NOMO-1 (cell line): ENCODE data around the gene PTPRQ.
"Not testable (repeated sequence)": the region's sequence is repeated elsewhere in the genome, so short reads cannot be mapped to it uniquely, and the experiment has no call there.

Source experiments
- DNase-seq, 2 experiments: peaks; one replicate each; lab custom pipeline; 2025; ENCODE audit not compliant: unreplicated experiment in 2 of 2; lab: John Stamatoyannopoulos, UW

Gene PTPRQ

DNA sequence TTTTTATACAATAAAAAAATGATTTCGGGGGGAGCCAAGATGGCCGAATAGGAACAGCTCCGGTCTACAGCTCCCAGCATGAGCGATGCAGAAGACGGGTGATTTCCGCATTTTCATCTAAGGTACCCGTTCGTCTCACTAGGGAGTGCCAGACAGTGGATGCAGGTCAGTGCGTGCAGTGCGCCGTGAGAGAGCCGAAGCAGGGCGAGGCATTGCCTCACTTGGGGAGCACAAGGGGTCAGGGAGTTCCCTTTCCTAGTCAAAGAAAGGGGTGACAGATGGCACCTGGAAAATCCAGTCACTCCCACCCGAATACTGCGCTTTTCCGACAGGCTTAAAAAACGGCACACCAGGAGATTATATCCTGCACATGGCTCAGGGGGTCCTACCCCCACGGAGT lies 17.8 kb downstream of the PTPRQ start:
- not testable (repeated sequence) for DNase-seq

DNA sequence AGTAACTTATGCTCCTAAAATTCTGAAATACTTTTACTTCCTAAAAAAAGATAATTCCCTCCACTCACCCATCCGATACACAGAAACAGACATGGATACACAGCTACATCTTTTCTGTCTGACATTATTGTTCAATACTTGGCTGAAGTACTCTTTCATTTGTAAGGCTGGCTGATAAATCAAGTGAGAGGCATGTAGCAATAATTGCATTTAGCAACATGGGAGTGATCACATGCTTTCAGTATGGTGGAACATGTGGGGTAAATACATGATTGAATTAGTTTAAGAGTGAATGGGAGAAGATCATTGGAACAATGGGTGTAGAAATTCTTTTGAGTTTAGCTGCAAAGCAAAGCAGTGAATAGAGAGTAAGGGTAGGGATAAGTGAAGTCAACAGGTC lies 25.6 kb downstream of the PTPRQ start:
- no peak for DNase-seq

DNA sequence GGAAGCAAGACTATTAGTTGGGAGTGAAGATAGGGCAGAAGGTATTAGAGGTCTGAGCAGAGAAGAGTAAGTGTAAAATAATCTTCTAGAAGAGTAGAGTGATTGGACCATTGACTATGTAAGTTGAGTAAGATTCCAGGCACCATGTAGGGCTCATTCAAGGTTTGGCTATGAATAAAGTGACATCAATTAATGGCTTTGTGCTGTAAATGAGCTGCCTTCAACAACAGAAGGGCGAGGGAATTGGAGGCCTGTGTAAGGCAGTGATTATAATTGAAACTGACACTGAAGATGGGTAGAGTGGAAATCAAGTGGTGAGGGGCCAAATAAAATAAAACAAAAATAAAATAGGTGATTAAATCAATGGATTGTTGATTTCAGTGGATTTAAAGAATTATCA lies 26.4 kb downstream of the PTPRQ start:
- DNase-seq = no peak

- no peak for DNase-seq
Observed at GRCh38 chr12:80472236-80472635, 28.2 kb downstream of the PTPRQ start.

DNA sequence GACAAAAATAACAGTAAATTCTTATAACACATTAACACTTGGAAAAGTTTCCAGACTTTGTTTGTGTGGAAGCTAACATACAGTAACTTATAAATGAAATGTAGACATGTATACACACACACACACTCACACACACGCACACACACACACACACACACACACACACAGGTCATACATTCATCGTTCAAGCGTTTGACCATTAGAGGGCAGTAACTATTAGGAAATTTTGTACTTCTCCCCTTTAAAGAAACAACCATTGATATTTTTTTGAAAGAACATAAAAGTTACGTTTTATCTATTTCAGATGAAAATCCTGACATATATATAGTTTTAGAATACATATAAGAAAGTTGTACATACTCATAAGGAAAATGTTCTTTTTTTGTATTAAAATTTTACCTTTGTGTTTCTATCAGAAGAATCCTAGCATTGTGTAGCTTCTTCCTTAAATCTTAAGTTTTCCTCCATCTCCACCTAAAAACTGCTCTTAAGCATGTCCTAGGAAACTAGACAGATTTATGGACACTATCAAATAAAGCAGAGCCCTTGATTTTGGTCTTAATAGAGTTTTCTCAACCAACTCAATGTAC lies 29.0 kb downstream of the PTPRQ start:
- peak; percentile 19 to 67 for DNase-seq

DNA sequence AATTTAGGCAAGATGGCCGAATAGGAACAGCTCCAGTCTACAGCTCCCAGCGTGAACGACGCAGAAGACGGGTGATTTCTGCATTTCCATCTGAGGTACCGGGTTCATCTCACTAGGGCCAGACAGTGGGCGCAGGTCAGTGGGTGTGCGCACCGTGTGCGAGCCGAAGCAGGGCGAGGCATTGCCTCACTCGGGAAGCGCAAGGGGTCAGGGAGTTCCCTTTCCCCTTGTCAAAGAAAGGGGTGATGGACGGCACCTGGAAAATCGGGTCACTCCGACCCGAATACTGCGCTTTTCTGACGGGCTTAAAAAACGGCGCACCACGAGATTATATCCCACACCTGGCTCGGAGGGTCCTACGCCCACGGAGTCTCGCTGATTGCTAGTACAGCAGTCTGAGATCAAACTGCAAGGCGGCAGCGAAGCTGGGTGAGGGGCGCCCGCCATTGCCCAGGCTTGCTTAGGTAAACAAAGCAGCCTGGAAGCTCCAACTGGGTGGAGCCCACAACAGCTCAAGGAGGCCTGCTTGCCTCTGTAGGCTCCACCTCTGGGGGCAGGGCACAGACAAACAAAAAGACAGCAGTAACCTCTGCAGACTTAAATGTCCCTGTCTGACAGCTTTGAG lies 33.6 kb downstream of the PTPRQ start:
- not testable (repeated sequence) for DNase-seq

GRCh38 chr12:80484746-80485145 lies 40.7 kb downstream of the PTPRQ start:
- no peak for DNase-seq

DNA sequence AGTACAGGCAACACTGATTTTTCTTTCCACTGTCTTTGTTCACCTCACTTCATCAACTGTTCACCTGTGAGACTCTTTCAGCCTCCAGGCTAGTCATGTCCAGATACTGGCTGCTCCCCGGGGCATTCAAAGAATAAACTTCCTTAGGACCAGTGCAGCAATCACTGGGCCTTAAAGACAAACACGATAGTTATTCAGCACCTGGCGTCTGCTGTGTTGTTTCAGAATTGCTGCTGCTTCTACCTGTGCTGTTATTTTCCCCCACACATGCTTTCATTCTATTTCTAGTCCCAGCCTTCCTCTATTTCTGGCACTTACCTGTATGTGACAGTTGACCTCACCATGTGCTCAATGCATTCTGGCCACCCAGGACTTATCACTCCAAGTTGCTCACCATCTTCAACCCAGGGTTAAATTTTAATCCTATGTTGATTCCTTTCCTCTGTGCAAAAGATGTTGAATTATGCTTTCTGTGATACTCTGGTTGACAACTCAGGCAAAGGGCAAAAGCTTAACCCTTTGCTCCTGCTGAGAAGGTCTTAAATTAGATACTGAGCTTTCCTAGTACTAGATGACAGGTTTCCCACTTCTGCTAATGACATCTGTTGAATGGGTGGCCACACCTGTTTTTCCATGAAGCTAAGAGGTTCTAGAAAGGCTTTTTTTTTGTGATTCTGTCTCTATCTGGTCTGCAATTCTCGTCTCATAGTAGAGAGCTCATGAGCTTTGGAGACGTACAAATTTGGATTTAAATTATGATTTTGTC lies 41.4 kb downstream of the PTPRQ start:
- DNase-seq = no peak

- DNase-seq = no peak
Observed at GRCh38 chr12:80490329-80490728, 46.3 kb downstream of the PTPRQ start.

- DNase-seq = no peak
Observed at GRCh38 chr12:80491166-80491565, 47.1 kb downstream of the PTPRQ start.

GRCh38 chr12:80493466-80493865 lies 49.4 kb downstream of the PTPRQ start:
- DNase-seq = no peak

DNA sequence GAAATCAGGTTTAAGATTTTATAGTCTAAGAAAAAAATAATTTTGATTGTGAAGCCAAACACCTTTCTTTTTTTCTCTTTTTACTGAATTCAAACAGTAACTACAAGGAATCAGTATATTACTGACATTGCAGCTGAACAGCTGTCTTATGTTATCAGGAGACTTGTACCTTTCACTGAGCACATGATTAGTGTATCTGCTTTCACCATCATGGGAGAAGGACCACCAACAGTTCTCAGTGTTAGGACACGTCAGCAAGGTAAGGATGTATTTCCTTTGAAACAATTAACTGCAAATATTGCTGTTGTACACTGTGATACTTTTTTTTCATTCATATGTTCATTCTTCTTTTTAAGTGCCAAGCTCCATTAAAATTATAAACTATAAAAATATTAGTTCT lies 50.8 kb downstream of the PTPRQ start:
- DNase-seq = no peak

DNA sequence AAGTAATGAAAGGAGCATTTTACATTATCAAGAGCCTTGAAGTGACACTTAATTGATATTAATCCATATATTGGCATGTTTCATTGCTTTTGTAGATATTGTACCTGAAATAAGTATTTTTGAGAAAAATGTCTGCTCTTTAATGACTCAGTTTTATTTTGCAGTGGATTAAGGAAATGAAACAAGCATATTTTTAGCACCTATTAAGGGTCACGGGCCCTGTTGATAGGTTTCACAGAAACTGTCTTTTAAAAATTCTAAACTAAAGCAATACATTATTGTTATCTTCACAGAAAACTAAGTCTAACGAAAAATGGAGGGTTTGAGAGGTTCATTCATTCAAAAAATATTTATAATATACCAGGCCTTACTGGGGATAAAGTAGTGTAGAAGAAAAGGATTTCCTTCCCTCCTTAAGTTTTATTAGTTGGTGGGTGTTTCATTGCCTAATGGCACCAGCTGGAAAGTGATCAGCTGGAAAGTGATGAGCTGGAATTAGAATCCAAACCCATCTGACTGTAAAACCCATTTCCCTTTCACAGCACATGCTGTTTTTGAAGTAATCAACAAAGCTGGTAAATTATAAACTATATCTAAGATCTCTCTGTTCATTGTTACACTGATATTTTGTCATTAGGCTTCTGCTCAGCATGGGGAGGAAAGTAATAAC lies 54.2 kb downstream of the PTPRQ start:
- DNase-seq = peak in 1 of 2 experiments; percentile 38

- peak in 1 of 2 experiments; percentile 66 for DNase-seq
Observed at GRCh38 chr12:80504389-80505163, 60.5 kb downstream of the PTPRQ start.

DNA sequence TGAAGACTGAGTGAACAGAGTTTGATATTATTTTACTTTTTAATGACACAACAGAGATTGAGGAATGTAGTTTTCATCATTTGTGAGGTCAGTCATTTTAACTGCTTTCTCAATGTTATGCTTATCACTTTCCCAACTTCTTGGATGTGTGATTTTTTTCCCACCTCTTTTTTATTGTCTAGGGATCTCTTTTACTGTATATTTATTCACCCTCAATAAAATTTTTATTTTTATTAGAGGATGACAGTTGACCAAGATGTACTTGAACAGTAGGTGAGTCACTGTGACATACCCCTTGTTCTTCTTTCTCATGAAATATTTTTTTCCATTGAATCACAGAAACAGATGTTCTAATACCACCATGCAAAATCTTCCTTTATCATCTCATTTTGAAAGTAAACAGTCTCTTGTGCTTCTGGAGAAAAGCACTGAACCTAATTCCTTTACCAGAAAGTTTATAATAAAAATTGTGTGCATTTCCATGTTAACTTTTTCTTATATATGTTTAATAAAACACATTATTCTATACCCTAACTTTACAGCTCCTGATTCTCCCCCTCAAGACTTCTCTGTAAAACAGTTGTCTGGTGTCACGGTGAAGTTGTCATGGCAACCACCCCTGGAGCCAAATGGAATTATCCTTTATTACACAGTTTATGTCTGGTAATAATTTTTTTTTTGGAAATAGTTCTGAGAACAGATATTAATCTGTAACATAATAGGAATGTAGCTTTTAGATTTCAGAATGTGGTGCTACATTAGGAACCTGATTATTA lies 65.9 kb downstream of the PTPRQ start:
- no peak for DNase-seq

- no peak for DNase-seq
Observed at GRCh38 chr12:80512781-80513180, 68.7 kb downstream of the PTPRQ start.

- peak in 1 of 2 experiments; percentile 47 for DNase-seq
Observed at GRCh38 chr12:80513211-80513610, 69.2 kb downstream of the PTPRQ start.

GRCh38 chr12:80517655-80518054 lies 73.6 kb downstream of the PTPRQ start:
- no peak for DNase-seq

- DNase-seq = no peak
Observed at GRCh38 chr12:80531646-80532045, 87.6 kb downstream of the PTPRQ start.

DNA sequence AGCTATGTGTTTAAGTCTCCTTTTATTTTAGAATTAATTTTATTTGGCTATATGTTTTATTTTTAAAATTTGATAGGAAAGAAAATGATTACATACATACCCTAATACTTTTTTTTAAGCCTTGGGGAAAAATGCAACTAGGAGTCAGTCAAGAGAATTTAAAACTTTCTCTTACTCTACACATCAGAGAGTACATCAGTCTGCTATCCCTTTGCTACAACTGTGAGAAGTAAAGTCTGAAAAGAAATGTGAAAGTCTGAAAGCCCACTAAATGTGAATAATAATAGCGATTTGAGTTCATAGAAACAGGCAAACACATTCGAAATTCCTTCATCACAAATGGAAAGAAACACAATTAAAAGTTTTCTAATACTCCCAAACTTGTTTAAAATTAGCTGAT lies 95.0 kb downstream of the PTPRQ start:
- no peak for DNase-seq
